BLaER1 (cell line): ENCODE measurements around the gene CDKL1.

ENCODE experiments used
- H3K27ac ChIP-seq: shearing (Covaris generic); formaldehyde crosslinking; 2 replicates; pipeline ENCODE4 v1.8.1; 2022
- H3K27me3 ChIP-seq: shearing (Covaris generic); formaldehyde crosslinking; 2 replicates; pipeline ENCODE4 v1.8.1; 2022
- H3K36me3 ChIP-seq: shearing (Covaris generic); formaldehyde crosslinking; 2 replicates; pipeline ENCODE4 v1.8.1; 2022
- H3K4me1 ChIP-seq: shearing (Covaris generic); formaldehyde crosslinking; 2 replicates; pipeline ENCODE4 v1.8.1; 2022
- H3K4me2 ChIP-seq: shearing (Covaris generic); formaldehyde crosslinking; 2 replicates; pipeline ENCODE4 v1.8.1; 2022
- H3K4me3 ChIP-seq: shearing (Covaris generic); formaldehyde crosslinking; 2 replicates; pipeline ENCODE4 v1.8.1; 2022
- H3K9ac ChIP-seq: shearing (Covaris generic); formaldehyde crosslinking; 2 replicates; pipeline ENCODE4 v1.8.1; 2022
- H3K9me3 ChIP-seq: shearing (Covaris generic); formaldehyde crosslinking; 2 replicates; pipeline ENCODE4 v1.8.1; 2022
- H4K20me1 ChIP-seq: shearing (Covaris generic); formaldehyde crosslinking; 2 replicates; pipeline ENCODE4 v1.8.1; 2022
- Cebpa-rat ChIP-seq: shearing (Covaris generic); IDR thresholded peaks from 2 replicates; pipeline ENCODE4 v1.8.1; 2022

The CDKL1 gene

GRCh38 chr14:50347521-50347920 is 49.2 kb downstream of the CDKL1 start:
- Histone ChIP-seq H4K20me1 (no peaks in the 10 kb centered on the region), H3K4me2 (no peak overlapping the region), H3K36me3 (no peaks in the 10 kb centered on the region), H3K4me3 (no peak overlapping the region), H3K4me1 (peaks cover 16% of the 10 kb centered on the region), H3K27ac (no peak overlapping the region), H3K9me3 (no peaks in the 10 kb centered on the region), H3K27me3 (no peaks in the 10 kb centered on the region), H3K9ac (no peak overlapping the region)
- TF ChIP-seq Cebpa-rat: no peak

DNA sequence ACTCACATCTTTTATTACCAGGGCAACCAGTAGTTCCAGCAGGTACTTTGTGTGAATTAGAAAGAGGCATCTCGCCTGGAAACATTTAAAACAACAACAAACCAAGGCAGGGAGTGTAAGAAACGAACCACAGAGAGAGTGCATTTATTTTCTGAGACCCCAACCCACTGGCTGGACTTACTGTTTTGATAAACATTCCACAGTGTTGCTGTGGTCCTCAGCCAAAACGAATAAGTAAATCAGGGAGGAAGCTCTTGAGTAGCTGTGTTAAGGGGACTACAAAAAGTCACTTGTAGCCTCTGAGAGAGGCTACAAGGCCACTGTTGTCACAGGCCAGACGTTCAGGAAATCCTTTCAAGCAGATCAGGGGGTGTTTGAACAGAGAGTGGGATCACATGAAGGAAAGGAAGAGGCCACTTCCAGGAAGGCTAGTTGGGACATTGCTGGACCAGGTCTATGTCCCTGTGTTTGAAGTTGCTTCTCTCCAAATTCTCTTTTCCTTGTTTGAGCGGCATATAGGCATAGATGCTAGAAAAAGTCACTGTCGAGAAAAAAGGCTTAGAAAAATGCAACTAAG is 50.7 kb downstream of the CDKL1 start:
- Histone ChIP-seq H4K20me1 (no peaks in the 10 kb centered on the region), H3K27me3 (no peaks in the 10 kb centered on the region), H3K9me3 (no peaks in the 10 kb centered on the region), H3K36me3 (no peaks in the 10 kb centered on the region), H3K9ac (no peak overlapping the region), H3K4me3 (no peak overlapping the region), H3K4me1 (peaks cover 22% of the 10 kb centered on the region), H3K27ac (no peak overlapping the region), H3K4me2 (no peak overlapping the region)
- no peak for TF ChIP-seq Cebpa-rat

DNA sequence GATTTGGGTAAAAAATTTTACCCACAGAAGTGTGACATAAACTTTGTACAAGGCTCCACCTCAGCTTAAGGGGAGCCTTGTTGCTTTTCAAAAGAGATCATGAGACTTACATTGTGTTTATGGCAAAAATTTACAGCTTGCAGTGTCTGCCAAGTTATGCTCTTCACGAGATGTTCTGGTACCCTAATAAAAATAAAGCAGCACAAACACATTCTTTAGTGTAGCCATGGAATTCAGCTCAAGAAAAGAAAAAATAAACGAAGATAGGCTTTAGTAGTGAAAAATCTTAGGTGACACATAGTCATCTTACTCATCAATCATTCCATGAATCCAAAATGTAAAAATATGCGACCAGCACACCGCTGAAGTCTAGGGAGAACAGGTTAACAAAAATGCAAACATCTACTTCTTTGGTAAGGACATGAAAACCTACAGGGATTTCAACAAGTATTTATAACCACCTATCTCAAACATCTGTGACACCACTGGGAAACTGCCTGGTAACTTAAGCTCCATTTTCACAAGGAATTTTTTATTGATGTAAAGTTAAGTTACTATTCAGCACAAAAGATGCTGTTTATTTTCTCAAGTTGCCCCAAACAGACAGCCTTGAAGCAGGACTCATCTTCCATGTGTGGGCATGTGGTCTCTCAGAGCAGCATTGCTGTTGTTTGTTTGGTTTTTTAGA is 51.7 kb downstream of the CDKL1 start:
- Histone ChIP-seq H3K9ac (no peak overlapping the region), H3K9me3 (no peaks in the 10 kb centered on the region), H3K27me3 (no peaks in the 10 kb centered on the region), H3K36me3 (no peaks in the 10 kb centered on the region), H4K20me1 (no peaks in the 10 kb centered on the region), H3K27ac (no peak overlapping the region), H3K4me3 (no peak overlapping the region), H3K4me2 (no peak overlapping the region), H3K4me1 (peaks cover 22% of the 10 kb centered on the region)
- TF ChIP-seq Cebpa-rat: no peak

GRCh38 chr14:50344116-50344775 is 52.4 kb downstream of the CDKL1 start:
- Histone ChIP-seq H3K4me3 (no peak overlapping the region), H3K27ac (no peak overlapping the region), H3K9ac (no peak overlapping the region), H3K4me1 (peaks cover 22% of the 10 kb centered on the region), H3K4me2 (no peak overlapping the region), H4K20me1 (no peaks in the 10 kb centered on the region), H3K9me3 (no peaks in the 10 kb centered on the region), H3K36me3 (no peaks in the 10 kb centered on the region), H3K27me3 (no peaks in the 10 kb centered on the region)
- TF ChIP-seq Cebpa-rat: no peak

- Histone ChIP-seq H3K27ac (no peak overlapping the region), H3K9ac (no peak overlapping the region), H3K27me3 (no peaks in the 10 kb centered on the region), H3K4me1 (peaks cover 22% of the 10 kb centered on the region), H4K20me1 (no peaks in the 10 kb centered on the region), H3K4me2 (peak overlapping the region; percentile 33), H3K4me3 (no peak overlapping the region), H3K36me3 (no peaks in the 10 kb centered on the region), H3K9me3 (no peaks in the 10 kb centered on the region)
- TF ChIP-seq Cebpa-rat: no peak
These were observed 53.2 kb downstream of the CDKL1 start for GRCh38 chr14:50343434-50343833.

DNA sequence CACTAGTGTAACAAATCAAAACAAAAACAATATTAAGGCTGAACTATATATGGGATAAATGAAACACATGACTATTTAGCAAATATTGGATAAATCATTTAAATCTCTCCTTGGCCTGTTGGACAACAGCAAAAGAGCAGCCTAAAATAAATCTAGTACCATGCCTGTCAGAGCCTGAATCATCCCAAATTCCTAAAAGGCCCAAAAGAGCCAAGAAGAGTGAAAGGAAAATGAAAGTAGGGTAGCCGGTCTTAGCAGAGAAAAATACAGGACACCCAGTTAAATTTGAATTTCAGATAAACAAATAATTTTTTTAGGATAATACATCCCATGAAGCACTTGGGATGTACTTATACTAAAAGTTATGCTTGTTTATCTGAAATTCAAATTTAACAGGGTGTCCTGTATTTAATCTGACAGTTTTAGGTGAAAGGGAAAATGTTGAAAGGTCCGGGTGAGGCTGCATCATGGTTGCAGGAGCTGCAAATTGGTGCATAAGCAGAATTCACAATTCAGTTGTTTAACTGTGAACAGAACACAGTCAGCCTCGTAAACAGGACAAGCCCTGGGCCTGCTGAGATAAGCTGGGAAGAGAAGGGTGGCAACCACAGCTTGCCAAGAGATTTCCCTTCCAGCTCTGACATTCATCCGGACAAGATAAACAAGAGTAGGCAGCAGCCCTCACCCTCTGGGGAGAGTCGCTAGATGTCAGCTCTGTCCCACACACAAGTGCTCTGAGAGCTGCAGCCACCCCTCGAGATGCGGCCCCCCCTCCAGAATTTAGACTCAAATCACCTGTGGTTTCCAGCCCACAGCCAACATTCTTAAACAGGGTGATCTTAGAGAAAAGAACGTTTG is 54.2 kb downstream of the CDKL1 start:
- Histone ChIP-seq H3K27ac (no peak overlapping the region), H3K27me3 (no peaks in the 10 kb centered on the region), H3K9me3 (no peaks in the 10 kb centered on the region), H4K20me1 (no peaks in the 10 kb centered on the region), H3K4me2 (peak overlapping the region; percentile 33), H3K36me3 (no peaks in the 10 kb centered on the region), H3K4me3 (no peak overlapping the region), H3K4me1 (peaks cover 22% of the 10 kb centered on the region), H3K9ac (no peak overlapping the region)
- no peak for TF ChIP-seq Cebpa-rat

GRCh38 chr14:50340963-50341362 is 55.7 kb downstream of the CDKL1 start:
- no peak overlapping the region for H3K4me2 ChIP-seq

DNA sequence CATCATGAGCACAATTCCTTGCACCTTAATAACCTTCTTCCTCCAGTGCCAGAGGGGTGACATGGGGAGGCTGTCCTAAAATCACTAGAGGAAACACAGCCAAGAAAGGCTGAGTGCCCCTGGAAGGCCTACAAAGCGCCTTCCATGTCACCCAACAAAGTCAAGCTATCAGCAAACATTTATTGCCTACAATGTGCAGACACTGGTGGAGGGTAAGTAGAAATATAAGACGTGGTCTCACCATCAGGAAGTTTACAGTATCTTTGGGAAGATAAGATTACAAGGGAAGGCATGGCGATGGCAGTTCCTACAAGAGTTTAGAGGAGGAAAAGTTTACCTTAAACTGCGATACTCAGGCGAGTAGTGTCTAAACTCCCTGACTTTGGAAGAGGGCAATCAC is 56.6 kb downstream of the CDKL1 start:
- no peaks in the 10 kb centered on the region for H3K9me3 ChIP-seq
- no peaks in the 10 kb centered on the region for H3K36me3 ChIP-seq
- H3K4me1 ChIP-seq: peaks cover 38% of the 10 kb centered on the region
- H4K20me1 ChIP-seq: no peaks in the 10 kb centered on the region
- TF ChIP-seq Cebpa-rat: no peak
- no peak overlapping the region for H3K4me2 ChIP-seq
- H3K27ac ChIP-seq: no peak overlapping the region
- H3K4me3 ChIP-seq: no peak overlapping the region
- no peaks in the 10 kb centered on the region for H3K27me3 ChIP-seq
- no peak overlapping the region for H3K9ac ChIP-seq

More at GRCh38 chr14:50340963-50341362, 55.7 kb downstream of the CDKL1 start:
- Histone ChIP-seq H3K27me3 (no peaks in the 10 kb centered on the region), H3K9me3 (no peaks in the 10 kb centered on the region), H3K36me3 (no peaks in the 10 kb centered on the region), H3K9ac (no peak overlapping the region), H4K20me1 (no peaks in the 10 kb centered on the region), H3K4me1 (peaks cover 29% of the 10 kb centered on the region), H3K4me3 (no peak overlapping the region), H3K27ac (no peak overlapping the region)
- TF ChIP-seq Cebpa-rat: no peak

- H3K9ac ChIP-seq: no peak overlapping the region
- H3K27ac ChIP-seq: no peak overlapping the region
- H3K9me3 ChIP-seq: no peaks in the 10 kb centered on the region
- no peak for TF ChIP-seq Cebpa-rat
- no peaks in the 10 kb centered on the region for H4K20me1 ChIP-seq
- H3K4me1 ChIP-seq: peaks cover 42% of the 10 kb centered on the region
- H3K27me3 ChIP-seq: no peaks in the 10 kb centered on the region
- no peak overlapping the region for H3K4me3 ChIP-seq
- no peak overlapping the region for H3K4me2 ChIP-seq
- no peaks in the 10 kb centered on the region for H3K36me3 ChIP-seq
These were observed 57.4 kb downstream of the CDKL1 start for GRCh38 chr14:50339178-50339804.
